ENCODE data around the gene EXT2. TPM values are rescaled to one million over a fixed set of nuclear protein-coding genes. Genes with fewer than 3 reads are reported as not detected.

EXT2 gene
- total RNA-seq, 1 donor from 2014 or later: 95.6 TPM

- no peak for TF ChIP-seq CTCF (IDR thresholded peaks at IDR 0.05; ENCODE audit: insufficient read depth, low read length, severe bottlenecking)
- FAIRE-seq (no peak), DNase-seq (ENCODE audit: low read depth) (no peak)
- Histone ChIP-seq H3K4me3 (ENCODE audit: low read depth, low read length) (no peak overlapping the region), H3K36me3 (ENCODE audit: control insufficient read depth, insufficient read depth, low read length) (peaks cover 3% of the 10 kb centered on the region), H3K27me3 (ENCODE audit: control insufficient read depth, insufficient read depth, low read length) (no peaks in the 10 kb centered on the region)
These were observed 49.7 kb downstream of the EXT2 start for GRCh38 chr11:44145011-44145775.

- Histone ChIP-seq H3K4me3 (ENCODE audit: low read depth, low read length) (no peak overlapping the region), H3K27me3 (ENCODE audit: control insufficient read depth, insufficient read depth, low read length) (no peaks in the 10 kb centered on the region), H3K36me3 (ENCODE audit: control insufficient read depth, insufficient read depth, low read length) (peaks cover 3% of the 10 kb centered on the region)
- TF ChIP-seq CTCF (IDR thresholded peaks at IDR 0.05; ENCODE audit: insufficient read depth, low read length, severe bottlenecking): no peak
- FAIRE-seq (no peak), DNase-seq (ENCODE audit: low read depth) (peak; percentile 10)
These were observed 51.5 kb downstream of the EXT2 start for GRCh38 chr11:44146931-44147330.

DNA sequence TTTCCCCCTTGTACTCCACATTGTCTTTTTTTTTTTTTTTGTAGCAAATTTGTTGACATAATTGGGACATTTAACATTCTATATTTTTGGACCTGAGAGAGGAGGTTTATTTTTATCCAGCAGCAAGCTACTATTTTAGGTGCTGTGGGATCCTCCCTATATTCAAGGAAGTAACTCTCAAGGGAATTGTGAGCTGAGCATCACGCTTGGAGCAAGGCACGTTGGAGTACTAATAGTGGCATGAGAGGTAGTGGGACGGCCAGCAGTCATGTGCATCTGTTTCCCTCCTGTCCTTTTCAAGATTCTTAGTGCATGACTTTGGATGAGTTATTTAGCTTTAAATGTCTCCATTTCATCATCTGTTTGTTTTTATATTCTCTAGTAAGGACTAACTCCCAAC, 52.3 kb downstream of the EXT2 start:
- DNase-seq (ENCODE audit: low read depth) (no peak), FAIRE-seq (no peak)
- TF ChIP-seq CTCF (IDR thresholded peaks at IDR 0.05; ENCODE audit: insufficient read depth, low read length, severe bottlenecking): no peak
- Histone ChIP-seq H3K4me3 (ENCODE audit: low read depth, low read length) (no peak overlapping the region), H3K27me3 (ENCODE audit: control insufficient read depth, insufficient read depth, low read length) (no peaks in the 10 kb centered on the region), H3K36me3 (ENCODE audit: control insufficient read depth, insufficient read depth, low read length) (peaks cover 3% of the 10 kb centered on the region)

DNA sequence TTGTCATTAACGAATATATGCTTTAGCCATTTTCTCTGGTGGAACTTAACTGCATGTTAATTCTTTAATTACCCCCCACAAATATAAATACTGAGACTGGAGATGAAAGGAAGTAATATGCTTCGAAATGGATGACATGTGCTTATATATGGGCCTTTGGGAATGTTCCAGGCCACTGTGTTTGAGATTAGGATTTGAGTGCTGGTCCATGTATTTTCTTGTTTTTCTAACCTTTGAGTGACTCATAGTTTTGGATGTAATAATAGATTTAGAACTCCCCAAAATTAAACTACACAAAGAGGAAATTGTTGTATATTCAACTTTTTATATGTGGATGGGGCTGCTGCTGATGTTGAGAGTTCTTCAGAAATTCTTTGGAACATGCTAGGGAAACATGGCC, 54.2 kb downstream of the EXT2 start:
- peaks cover 2% of the 10 kb centered on the region for H3K36me3 ChIP-seq (ENCODE audit: control insufficient read depth, insufficient read depth, low read length)

DNA sequence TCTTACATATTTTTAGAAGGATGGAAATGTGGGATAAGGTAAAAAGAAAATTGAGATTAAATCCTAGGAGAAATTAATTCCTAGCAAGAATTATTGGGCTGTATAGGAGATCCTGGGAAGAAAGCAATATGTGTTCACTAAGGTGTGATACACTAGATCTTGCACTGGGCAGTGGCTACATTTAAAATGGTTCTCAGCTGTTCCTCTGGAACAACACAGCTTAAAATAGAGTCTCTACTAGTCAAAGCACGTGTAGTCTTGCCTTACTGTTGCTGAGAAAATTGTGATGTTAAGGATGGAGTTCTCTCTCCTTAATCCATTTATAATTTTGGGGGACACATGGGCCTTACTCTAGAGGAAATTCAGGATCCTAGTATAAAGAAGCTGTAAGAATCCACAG, 54.9 kb downstream of the EXT2 start:
- H3K36me3 ChIP-seq (ENCODE audit: control insufficient read depth, insufficient read depth, low read length): peaks cover 2% of the 10 kb centered on the region
- TF ChIP-seq CTCF (IDR thresholded peaks at IDR 0.05; ENCODE audit: insufficient read depth, low read length, severe bottlenecking): no peak
- FAIRE-seq: no peak

More for the DNA sequence above, 54.2 kb downstream of the EXT2 start:
- TF ChIP-seq CTCF (IDR thresholded peaks at IDR 0.05; ENCODE audit: insufficient read depth, low read length, severe bottlenecking): no peak
- no peaks in the 10 kb centered on the region for H3K27me3 ChIP-seq (ENCODE audit: control insufficient read depth, insufficient read depth, low read length)
- FAIRE-seq (no peak), DNase-seq (ENCODE audit: low read depth) (no peak)
- H3K4me3 ChIP-seq (ENCODE audit: low read depth, low read length): no peak overlapping the region

DNA sequence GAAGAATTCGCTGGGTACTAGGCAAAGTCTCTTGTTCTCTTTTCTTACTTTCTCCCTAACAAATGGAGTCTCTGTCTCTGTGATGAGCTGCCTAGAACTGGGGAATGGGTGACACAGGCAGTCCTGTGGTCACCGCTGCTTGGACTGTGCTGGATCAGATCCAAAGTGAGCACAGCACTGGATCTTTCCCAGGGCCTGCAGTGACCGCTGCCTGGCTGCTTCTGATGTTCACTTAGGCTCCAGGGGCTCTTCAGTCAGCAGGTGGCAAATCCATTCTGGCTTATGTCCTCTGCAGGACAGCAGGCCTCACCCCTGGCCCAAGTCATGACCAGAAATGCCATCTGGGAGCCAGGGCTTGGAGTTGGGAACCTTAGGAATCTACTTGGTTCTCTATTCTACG, 61.5 kb downstream of the EXT2 start:
- H3K4me3 ChIP-seq (ENCODE audit: low read depth, low read length): no peak overlapping the region
- no peaks in the 10 kb centered on the region for H3K27me3 ChIP-seq (ENCODE audit: control insufficient read depth, insufficient read depth, low read length)
- FAIRE-seq: no peak
- no peak for TF ChIP-seq CTCF (IDR thresholded peaks at IDR 0.05; ENCODE audit: insufficient read depth, low read length, severe bottlenecking)
- no peaks in the 10 kb centered on the region for H3K36me3 ChIP-seq (ENCODE audit: control insufficient read depth, insufficient read depth, low read length)
- DNase-seq (ENCODE audit: low read depth): no peak

More for the DNA sequence above, 54.9 kb downstream of the EXT2 start:
- H3K4me3 ChIP-seq (ENCODE audit: low read depth, low read length): no peak overlapping the region
- no peaks in the 10 kb centered on the region for H3K27me3 ChIP-seq (ENCODE audit: control insufficient read depth, insufficient read depth, low read length)
- no peak for DNase-seq (ENCODE audit: low read depth)
